HuH-7 (cell line): Measurements from ENCODE around the gene INPP5J.
A peak's percentile ranks its signal among the peaks of the same experiment; 100 is the strongest.
"Not testable (repeated sequence)": the region's sequence is repeated elsewhere in the genome, so short reads cannot be mapped to it uniquely, and the experiment has no call there.

Experiments
- DNase-seq: peaks from one replicate; pipeline ENCODE4 v3.0.0; 2011; ENCODE audit warnings: low spot score

The INPP5J gene

GRCh38 chr22:31122532-31123291 lies at the start of gene INPP5J:
Gene INPP5J (plus strand): TSS chr22:31122966. CDS start chr22:31123015, 49 bp downstream.
- DNase-seq, result peak; percentile 91

GRCh38 chr22:31073125-31073524 lies 49.6 kb upstream of the INPP5J start:
- DNase-seq, result not testable (repeated sequence)

- DNase-seq, result not testable (repeated sequence)
Measured at GRCh38 chr22:31073545-31074145, 49.1 kb upstream of the INPP5J start.

- no peak for DNase-seq
Measured at GRCh38 chr22:31075961-31076360, 46.8 kb upstream of the INPP5J start.

GRCh38 chr22:31077681-31078080 lies 45.1 kb upstream of the INPP5J start:
- DNase-seq, result no peak

- peak; percentile 30 for DNase-seq
Measured at GRCh38 chr22:31078389-31078788, 44.4 kb upstream of the INPP5J start.

- peak; percentile 94 for DNase-seq
Measured at GRCh38 chr22:31079095-31079642, 43.6 kb upstream of the INPP5J start.

GRCh38 chr22:31080164-31080847 lies 42.5 kb upstream of the INPP5J start:
- DNase-seq, result peak; percentile 44

- peak; percentile 100 for DNase-seq
Measured at GRCh38 chr22:31080848-31081649, 41.7 kb upstream of the INPP5J start, which contains the start of gene SMTN. Gene SMTN (plus strand): TSS chr22:31081318. CDS start chr22:31083259, 1,941 bp downstream.

GRCh38 chr22:31081963-31082605 lies 40.7 kb upstream of the INPP5J start:
- DNase-seq, result peak; percentile 36

GRCh38 chr22:31082606-31083376 lies 40.0 kb upstream of the INPP5J start:
- peak; percentile 99 for DNase-seq

GRCh38 chr22:31083377-31083768 lies 39.4 kb upstream of the INPP5J start:
- DNase-seq, result no peak

- DNase-seq, result no peak
Measured at GRCh38 chr22:31083923-31084810, 38.6 kb upstream of the INPP5J start.

GRCh38 chr22:31084811-31085492 lies 37.8 kb upstream of the INPP5J start:
- no peak for DNase-seq

GRCh38 chr22:31085493-31085824 lies 37.3 kb upstream of the INPP5J start:
- no peak for DNase-seq

- DNase-seq, result no peak
Measured at GRCh38 chr22:31085928-31086327, 36.8 kb upstream of the INPP5J start.

- DNase-seq, result no peak
Measured at GRCh38 chr22:31086703-31087330, 35.9 kb upstream of the INPP5J start.

- no peak for DNase-seq
Measured at GRCh38 chr22:31087744-31088215, 35.0 kb upstream of the INPP5J start.
